Loucy (cell line): ENCODE data around the gene FMO2.

Source experiments
- EZH2phosphoT487 ChIP-seq: fragments of 200-600 bp; IDR thresholded peaks from 2 replicates; pipeline ENCODE4 v1.6.1; 2018; ENCODE audit warnings: antibody characterized with exemption, mild to moderate bottlenecking, moderate library complexity, borderline replicate concordance
- TF ChIP-seq, protein P1 (sequence below): fragments of 200-600 bp; sonication (generic); conservative IDR thresholded peaks from 2 replicates; pipeline ENCODE4 v1.5.1; 2014; ENCODE audit warnings: mild to moderate bottlenecking, antibody characterized with exemption, low read length

DNA sequence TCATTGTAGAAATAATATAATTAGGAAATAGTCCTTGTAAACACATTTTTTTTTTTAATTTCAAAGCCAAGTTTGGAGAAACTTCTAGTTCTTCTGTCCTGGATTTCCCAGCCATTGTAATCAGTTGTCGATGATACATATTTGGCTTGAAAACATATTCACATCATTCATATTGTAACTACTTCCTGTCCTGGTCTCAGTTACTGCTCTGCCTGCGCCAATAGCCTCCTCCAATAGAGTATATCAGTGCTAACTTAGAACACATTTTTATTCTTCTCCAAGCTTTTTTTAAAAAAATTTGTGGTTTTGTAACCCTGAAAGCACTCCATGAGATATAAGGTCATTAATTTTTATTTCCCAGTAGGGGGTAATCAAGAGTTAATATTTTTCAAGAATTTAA is 46.1 kb upstream of the FMO2 start:
- TF ChIP-seq, protein P1, sequence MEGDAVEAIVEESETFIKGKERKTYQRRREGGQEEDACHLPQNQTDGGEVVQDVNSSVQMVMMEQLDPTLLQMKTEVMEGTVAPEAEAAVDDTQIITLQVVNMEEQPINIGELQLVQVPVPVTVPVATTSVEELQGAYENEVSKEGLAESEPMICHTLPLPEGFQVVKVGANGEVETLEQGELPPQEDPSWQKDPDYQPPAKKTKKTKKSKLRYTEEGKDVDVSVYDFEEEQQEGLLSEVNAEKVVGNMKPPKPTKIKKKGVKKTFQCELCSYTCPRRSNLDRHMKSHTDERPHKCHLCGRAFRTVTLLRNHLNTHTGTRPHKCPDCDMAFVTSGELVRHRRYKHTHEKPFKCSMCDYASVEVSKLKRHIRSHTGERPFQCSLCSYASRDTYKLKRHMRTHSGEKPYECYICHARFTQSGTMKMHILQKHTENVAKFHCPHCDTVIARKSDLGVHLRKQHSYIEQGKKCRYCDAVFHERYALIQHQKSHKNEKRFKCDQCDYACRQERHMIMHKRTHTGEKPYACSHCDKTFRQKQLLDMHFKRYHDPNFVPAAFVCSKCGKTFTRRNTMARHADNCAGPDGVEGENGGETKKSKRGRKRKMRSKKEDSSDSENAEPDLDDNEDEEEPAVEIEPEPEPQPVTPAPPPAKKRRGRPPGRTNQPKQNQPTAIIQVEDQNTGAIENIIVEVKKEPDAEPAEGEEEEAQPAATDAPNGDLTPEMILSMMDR: no peak
- no peak for TF ChIP-seq EZH2phosphoT487
